B cell (primary cell): ENCODE data around the gene MBNL2. TPM values are rescaled to one million over a fixed set of nuclear protein-coding genes. Genes with fewer than 3 reads are reported as not detected.

Source experiments
- ATAC-seq: fragments of 200-7000 bp; cut with Tn5 transposase; one replicate; pipeline ENCODE4 v1.10.0; 2021; ENCODE audit warnings: low read depth, mild to moderate bottlenecking, moderate number of reproducible peaks, moderate library complexity
- CTCF ChIA-PET: fragments of 350-600 bp; sonication (Branson Sonifier 250); formaldehyde crosslinking; loops from one replicate; lab custom pipeline; 2021; ENCODE audit warnings: antibody characterized with exemption, inconsistent platforms; lab: Charles Lee
- POLR2A ChIA-PET: fragments of 350-600 bp; sonication (Branson Sonifier 250); formaldehyde crosslinking; loops from one replicate; lab custom pipeline; 2021; ENCODE audit warnings: antibody characterized with exemption; lab: Charles Lee
- DNase-seq: peaks from one replicate; pipeline ENCODE4 v3.0.0; 2013
- H2AFZ ChIP-seq: 2 replicates; pipeline ENCODE4 v1.6.1; 2012; ENCODE audit warnings: mild to moderate bottlenecking, low read depth, low read length; ENCODE audit not compliant: insufficient read depth, poor library complexity, severe bottlenecking
- H3K27ac ChIP-seq, 2 donors: 1 replicate in 1 of 2; 2 replicates in 1 of 2; pipeline ENCODE4 v1.5.1; 2012 to 2013; ENCODE audit warnings: low read length in 2 of 2, mild to moderate bottlenecking in 2 of 2, moderate library complexity in 1 of 2
- H3K27me3 ChIP-seq, 4 experiments: fragments of 200-600 bp in 1 of 4; sonication (generic) in 1 of 4; replicated peaks in 1 of 4; 1 replicate in 2 of 4; 2 replicates in 2 of 4; pipeline versions ENCODE4 v1.6.1 to v1.7.0; 2013 to 2016; ENCODE audit warnings: low read length in 3 of 4, mild to moderate bottlenecking in 2 of 4, mixed read lengths in 1 of 4, moderate library complexity in 1 of 4; ENCODE audit not compliant: insufficient read depth in 4 of 4, control insufficient read depth in 3 of 4; ENCODE audit errors: control extremely low read depth in 1 of 4
- H3K36me3 ChIP-seq, 2 experiments: replicated peaks in 1 of 2; 1 replicate in 1 of 2; 2 replicates in 1 of 2; pipeline versions ENCODE4 v1.6.1 to v1.7.1; 2013; ENCODE audit warnings: low read length in 1 of 2; ENCODE audit not compliant: insufficient read depth in 2 of 2, control insufficient read depth in 1 of 2; ENCODE audit errors: control extremely low read depth in 1 of 2, extremely low read depth in 1 of 2
- H3K4me1 ChIP-seq, 2 donors: fragments of 200-600 bp in 1 of 2; sonication (generic) in 1 of 2; 1 replicate in 1 of 2; 2 replicates in 1 of 2; pipeline versions ENCODE4 v1.5.1 to v1.6.1; 2013 to 2017; ENCODE audit warnings: low read length in 2 of 2; ENCODE audit not compliant: control insufficient read depth in 2 of 2, insufficient read depth in 2 of 2
- H3K4me2 ChIP-seq: replicated peaks from 2 replicates; pipeline ENCODE3; 2012; ENCODE audit warnings: mild to moderate bottlenecking, low read depth, low read length; ENCODE audit not compliant: poor library complexity, severe bottlenecking
- H3K4me3 ChIP-seq, 5 experiments: fragments of 200-600 bp in 1 of 5; sonication (generic) in 1 of 5; 1 replicate in 3 of 5; 2 replicates in 2 of 5; pipeline versions ENCODE4 v1.5.1 to v1.7.0; 2011 to 2016; ENCODE audit warnings: low read length in 4 of 5, mild to moderate bottlenecking in 4 of 5, low read depth in 2 of 5, control low read depth in 1 of 5, moderate library complexity in 1 of 5; ENCODE audit not compliant: insufficient read depth in 1 of 5; ENCODE audit errors: control extremely low read depth in 1 of 5, extremely low read depth in 1 of 5
- H3K79me2 ChIP-seq: fragments of 200-600 bp; sonication (generic); one replicate; pipeline ENCODE4 v1.6.0; 2016; ENCODE audit warnings: low read length; ENCODE audit not compliant: control insufficient read depth, insufficient read depth
- H3K9ac ChIP-seq: fragments of 200-600 bp; sonication (generic); 2 replicates; pipeline ENCODE4 v1.6.1; 2017; ENCODE audit warnings: mild to moderate bottlenecking, low read length, moderate library complexity
- H3K9me3 ChIP-seq, 3 donors: one replicate each; pipeline versions ENCODE4 v1.6.1 to v1.7.1; 2013; ENCODE audit warnings: low read length in 2 of 3; ENCODE audit not compliant: control insufficient read depth in 2 of 3, insufficient read depth in 1 of 3; ENCODE audit errors: control extremely low read depth in 1 of 3
- H4K20me1 ChIP-seq: 2 replicates; pipeline ENCODE4 v1.6.0; 2012; ENCODE audit warnings: mild to moderate bottlenecking, low read length; ENCODE audit not compliant: insufficient read depth, control insufficient read depth, poor library complexity, severe bottlenecking
- H3K27ac Mint-ChIP-seq: one replicate; pipeline ENCODE4 v1.8.0; 2021; ENCODE audit warnings: mixed read lengths
- H3K27me3 Mint-ChIP-seq: one replicate; pipeline ENCODE4 v1.8.0; 2021; ENCODE audit warnings: mixed read lengths
- H3K4me1 Mint-ChIP-seq: one replicate; pipeline ENCODE4 v1.8.0; 2021; ENCODE audit warnings: mixed read lengths
- H3K4me3 Mint-ChIP-seq: one replicate; pipeline ENCODE4 v1.8.0; 2021; ENCODE audit warnings: mixed read lengths
- H3K9me3 Mint-ChIP-seq: one replicate; pipeline ENCODE4 v1.8.0; 2022; ENCODE audit warnings: mixed read lengths; ENCODE audit not compliant: insufficient read depth
- CTCF ChIP-seq: fragments of 200-600 bp; IDR thresholded peaks from one replicate; pipeline ENCODE4 v1.8.0; 2022; ENCODE audit warnings: antibody characterized with exemption, mild to moderate bottlenecking
- EZH2 ChIP-seq: IDR thresholded peaks from 2 replicates; pipeline ENCODE4 v1.6.1; 2012; ENCODE audit warnings: borderline replicate concordance, low read depth, mild to moderate bottlenecking, moderate library complexity, low read length; ENCODE audit not compliant: insufficient read depth, poor library complexity, severe bottlenecking
- WGBS: methylation state at CpG from one replicate; pipeline ENCODE4 v1.1.5; 2013; ENCODE audit warnings: missing lambda C conversion rate; ENCODE audit not compliant: insufficient coverage; 5-methylcytosine and 5-hydroxymethylcytosine counted together
- intact Hi-C: fragments of 100-400 bp; cut with micrococcal nuclease; formaldehyde crosslinking; loops from one replicate; pipeline ENCODE4 v1.10.0; 2022
- polyA plus RNA-seq: library from polyadenylated mRNA; depleted of rRNA; stranded (reverse); fragments of >200 nt; gene quantifications from 2 replicates; pipeline ENCODE4 v1.2.3, GENCODE V29; 2012
- total RNA-seq, 2 donors: library from RNA; stranded (reverse); fragments of 120-200 nt in 1 of 2; gene quantifications; 1 replicate in 1 of 2; 2 replicates in 1 of 2; pipeline versions ENCODE4 v1.2.3 to v1.2.4, GENCODE V29; 2013 to 2022

MBNL2 gene
- total and polyA plus RNA-seq, 2 donors (not counting 1 experiment from before 2014, with no cell fraction given) = 6.9 to 50.1 TPM

DNA sequence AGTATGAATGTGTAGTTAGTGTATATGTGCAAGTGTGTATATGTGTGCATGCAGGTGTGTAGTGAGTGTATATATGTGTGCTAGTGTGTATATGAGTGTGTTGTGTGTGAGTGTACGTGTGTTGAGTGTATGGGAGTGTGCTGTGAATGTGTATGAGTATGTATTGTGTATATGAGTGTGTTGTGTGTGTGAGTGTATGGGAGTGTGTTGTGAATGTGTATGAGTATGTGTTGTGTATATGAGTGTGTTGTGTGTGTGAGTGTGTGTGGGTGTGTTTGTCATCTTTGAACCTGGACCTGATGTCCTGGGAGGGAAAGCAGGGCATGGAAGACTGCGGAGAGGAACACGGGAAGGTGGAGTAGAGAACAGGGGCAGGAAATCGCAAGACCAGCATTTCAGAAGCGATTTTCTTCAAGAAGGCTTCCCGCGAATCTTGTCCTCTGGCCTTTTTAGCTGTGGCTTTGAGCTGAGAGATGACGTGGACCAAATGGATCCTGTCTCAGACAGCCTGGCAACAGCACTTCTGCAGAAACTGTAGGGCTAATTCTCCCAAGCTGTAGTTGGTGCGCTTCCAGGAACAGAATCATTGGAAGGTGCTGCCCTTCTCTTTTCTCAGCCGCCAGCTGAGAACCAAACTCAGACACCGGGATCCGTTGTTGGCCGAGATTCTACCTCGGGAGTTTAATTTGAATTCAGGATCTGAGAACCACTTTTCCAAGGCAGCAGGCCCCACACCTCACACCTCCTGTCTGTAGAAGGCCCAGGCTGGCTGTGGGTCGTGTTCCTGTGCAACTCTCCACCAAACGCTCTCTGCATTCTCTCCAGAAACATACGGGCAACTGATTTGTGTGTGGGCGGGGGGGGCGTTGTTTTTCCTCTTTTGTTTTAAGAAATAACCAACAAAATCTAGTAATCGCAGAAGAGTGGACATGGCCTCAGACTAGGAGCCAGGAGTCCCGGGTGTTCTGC lies 117.2 kb downstream of the MBNL2 start:
- 97% methylated on average over 15 of the region's 21 CpGs for WGBS
- H3K27ac Mint-ChIP-seq = no peak overlapping the region
- intact Hi-C loops = no loop called here
- H3K36me3 ChIP-seq = peaks cover 7 to 46% of the 10 kb centered on the region in 2 experiments
- H3K4me2 ChIP-seq = no peak overlapping the region
- no peaks in the 10 kb centered on the region for H3K27me3 ChIP-seq
- no peaks in the 10 kb centered on the region for H3K4me1 Mint-ChIP-seq
- ATAC-seq (no peak), DNase-seq (no peak)
- H3K27me3 Mint-ChIP-seq = no peaks in the 10 kb centered on the region
- H3K79me2 ChIP-seq = no peaks in the 10 kb centered on the region
- no peak overlapping the region for H3K4me3 ChIP-seq
- H2AFZ ChIP-seq = no peak overlapping the region
- no peaks in the 10 kb centered on the region for H3K4me1 ChIP-seq
- no peaks in the 10 kb centered on the region for H3K9me3 ChIP-seq
- H3K4me3 Mint-ChIP-seq = no peak overlapping the region
- no peak overlapping the region for H3K9ac ChIP-seq
- POLR2A ChIA-PET = no interaction called here
- H3K9me3 Mint-ChIP-seq = no peaks in the 10 kb centered on the region
- H4K20me1 ChIP-seq = peaks cover 6% of the 10 kb centered on the region
- TF ChIP-seq EZH2 (no peak), CTCF (no peak)
- no peak overlapping the region for H3K27ac ChIP-seq
- CTCF ChIA-PET = interaction anchor here (7.1 kb wide), 1 partner anchor 230 kb away, joined by 118 read pairs; no protein-coding TSS in a partner anchor
